GM18520 (cell line): ENCODE results near the gene RELN.

ENCODE experiments used
- ATAC-seq: cut with Tn5 transposase; IDR thresholded peaks from one replicate; pipeline ENCODE4 v1.9.1; 2021; ENCODE audit not compliant: unreplicated experiment

Gene RELN

GRCh38 chr7:103592844-103593243, 396.6 kb downstream of the RELN start:
- no peak for ATAC-seq

DNA sequence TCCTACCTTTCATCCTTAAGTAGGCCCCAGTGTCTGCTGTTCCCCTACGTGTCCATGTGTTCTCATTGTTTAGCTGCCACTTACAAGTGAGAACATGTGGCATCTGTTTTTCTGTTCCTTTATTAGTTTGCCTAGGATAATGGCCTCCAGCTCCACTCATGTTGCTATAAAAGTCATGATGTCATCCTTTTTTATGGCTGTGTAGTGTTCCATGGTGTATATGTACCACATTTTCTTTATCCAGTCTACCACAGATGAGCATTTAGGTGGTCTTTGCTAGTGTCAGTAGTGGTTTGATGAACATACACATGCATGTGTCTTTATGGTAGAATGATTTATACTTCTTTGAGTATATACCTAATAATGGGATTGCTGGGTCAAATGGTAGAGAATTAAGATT, 397.3 kb downstream of the RELN start:
- ATAC-seq = no peak

DNA sequence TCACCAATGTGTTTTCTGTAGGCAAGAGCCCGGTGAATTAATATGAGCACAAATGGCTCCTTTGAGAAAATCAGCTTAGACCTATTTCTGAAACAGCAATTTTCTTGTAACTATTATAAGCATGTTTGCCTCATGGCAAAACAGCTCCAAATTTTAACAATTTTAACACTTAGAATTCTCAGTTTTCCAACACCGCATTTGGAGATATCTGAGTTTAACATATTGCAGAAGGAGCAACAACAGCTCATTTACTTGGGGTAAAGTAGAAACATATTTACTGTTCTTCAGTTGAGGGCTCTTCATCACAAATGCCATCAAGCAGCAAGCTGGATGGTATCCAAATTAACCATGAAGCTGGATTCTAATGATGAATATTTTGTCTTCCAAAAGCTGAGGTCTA, 409.4 kb downstream of the RELN start:
- ATAC-seq = no peak

DNA sequence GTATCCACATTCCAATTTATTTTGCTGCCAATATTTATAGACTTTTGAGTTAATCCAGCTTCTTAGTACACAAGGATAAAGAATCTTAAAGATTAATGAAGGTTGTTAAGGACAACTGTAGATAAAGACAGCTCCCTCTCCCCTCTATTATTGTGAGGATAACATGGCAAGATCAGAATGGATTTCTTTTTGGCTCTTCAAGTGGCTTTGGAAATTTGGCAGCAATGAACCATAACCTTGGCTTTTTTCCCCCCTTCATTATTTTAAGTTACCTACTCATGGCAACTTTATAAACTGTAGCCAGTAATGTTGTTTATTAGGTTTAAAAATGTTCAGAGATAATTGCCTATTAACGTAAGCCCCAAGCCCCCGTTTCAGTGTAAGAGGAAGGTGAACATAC, 412.4 kb downstream of the RELN start:
- ATAC-seq = no peak

- no peak for ATAC-seq
Measured at GRCh38 chr7:103576641-103577040, 412.8 kb downstream of the RELN start.

GRCh38 chr7:103574576-103574975, 414.9 kb downstream of the RELN start:
- ATAC-seq = no peak

DNA sequence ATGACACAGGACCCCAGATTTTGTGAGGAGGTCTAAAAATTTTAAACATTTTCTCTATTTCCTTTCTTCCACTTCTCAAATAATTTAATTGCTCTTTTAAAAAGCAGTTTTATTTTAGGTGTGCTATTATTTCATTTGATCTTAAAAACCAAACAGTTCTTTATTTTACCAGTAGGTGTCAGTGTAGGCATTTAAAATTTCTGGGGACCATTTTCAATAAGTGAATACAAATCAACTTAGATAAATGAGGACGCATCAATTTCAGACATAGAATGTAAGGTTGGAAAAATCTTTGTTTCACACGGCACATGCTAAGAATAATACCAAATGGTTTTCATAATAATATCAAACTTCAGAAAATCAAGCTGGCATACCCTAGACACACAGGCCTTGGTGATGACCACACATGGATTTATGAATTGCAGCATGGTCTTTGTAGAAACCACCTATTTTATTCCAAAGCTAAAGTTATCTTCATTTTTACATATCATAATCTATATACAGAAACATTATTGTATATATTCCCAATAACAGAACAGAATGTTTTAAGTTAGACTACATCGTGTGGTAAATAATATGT, 415.9 kb downstream of the RELN start:
- no peak for ATAC-seq

DNA sequence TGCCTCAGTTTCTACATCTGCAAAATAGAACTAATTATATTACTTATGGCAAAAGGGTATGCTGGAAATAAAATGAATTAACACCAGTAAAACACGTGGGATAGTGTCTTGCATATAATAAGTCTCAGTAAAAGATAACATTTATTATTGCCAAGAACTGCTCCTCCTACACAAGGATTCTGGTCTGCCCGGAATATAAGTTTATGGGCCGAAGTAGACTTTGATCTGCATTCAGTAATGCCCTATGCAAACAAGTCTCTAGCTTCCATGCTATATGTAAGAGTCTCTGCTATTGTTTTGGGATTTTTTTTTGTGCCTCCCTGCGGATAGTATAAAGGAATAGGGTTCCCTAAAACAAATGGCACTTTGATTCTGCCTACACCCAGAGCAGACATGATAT, 417.9 kb downstream of the RELN start:
- ATAC-seq = no peak

DNA sequence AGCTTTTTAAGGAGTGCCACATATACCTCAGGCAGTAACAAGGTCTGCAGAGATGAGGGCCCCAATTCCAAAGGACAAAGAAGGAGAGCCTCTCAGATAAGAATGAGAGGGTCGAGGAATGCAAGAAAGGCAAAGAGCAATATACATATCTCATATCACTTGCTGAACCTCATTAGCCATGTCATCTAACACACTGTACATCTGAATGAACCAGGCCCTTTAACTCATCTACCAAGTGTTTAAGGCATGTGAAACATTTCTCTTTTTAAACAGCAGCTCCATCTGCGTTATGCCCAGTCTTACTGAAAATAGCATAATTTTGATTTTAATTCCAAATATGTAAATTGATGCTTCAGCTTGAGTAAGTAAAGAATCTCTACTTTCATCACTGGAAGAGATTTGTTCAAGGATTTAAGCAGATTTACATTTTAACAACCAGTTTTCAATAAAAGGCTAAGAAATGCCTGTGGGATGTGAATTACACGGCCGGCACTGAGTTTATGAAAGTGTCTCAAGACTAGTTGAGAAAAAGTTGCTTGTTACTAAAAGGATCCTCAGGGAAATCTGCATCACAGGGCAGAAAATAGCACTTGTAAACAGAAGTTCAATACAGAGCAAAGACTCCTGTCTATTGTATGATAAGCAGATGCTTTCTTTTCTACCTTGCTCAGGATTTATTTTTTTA, 419.7 kb downstream of the RELN start:
- no peak for ATAC-seq

DNA sequence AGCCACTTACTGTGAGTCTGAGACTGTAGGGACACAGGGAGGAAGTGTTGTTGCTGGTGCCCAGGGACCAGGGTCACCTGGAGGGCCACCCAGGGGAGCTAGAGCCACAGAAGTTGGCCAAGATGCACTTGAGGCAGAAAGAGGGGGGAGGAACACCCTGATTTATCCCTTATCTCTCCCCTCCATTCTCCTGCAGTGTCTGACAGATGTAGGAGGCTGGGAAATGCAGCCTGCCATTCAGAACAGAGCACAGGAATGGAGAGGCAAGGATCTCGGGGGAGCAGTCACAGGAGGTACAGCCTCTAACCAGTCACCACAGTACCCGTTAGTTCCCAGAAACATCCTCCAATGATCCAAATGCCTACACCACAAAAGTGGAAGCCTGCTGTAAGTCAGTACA, 425.0 kb downstream of the RELN start:
- no peak for ATAC-seq

DNA sequence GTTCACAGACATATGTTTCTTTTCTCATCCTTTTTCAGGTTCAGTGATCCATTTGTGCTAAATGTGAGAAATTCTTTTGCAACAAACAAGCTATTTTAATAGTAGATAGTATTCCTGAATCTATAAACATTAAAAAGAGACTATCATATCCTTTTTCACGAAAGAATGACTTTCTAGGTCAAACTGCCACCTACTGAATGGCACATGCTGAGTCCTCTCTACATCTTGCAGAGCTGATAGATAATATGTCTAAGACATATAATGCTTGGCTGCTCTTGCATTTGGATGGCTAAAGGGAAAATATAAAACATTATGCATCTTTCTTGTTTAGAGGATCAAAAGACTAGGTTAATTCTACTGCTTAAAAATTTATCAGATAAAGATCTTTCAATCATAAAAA, 429.3 kb downstream of the RELN start:
- no peak for ATAC-seq

DNA sequence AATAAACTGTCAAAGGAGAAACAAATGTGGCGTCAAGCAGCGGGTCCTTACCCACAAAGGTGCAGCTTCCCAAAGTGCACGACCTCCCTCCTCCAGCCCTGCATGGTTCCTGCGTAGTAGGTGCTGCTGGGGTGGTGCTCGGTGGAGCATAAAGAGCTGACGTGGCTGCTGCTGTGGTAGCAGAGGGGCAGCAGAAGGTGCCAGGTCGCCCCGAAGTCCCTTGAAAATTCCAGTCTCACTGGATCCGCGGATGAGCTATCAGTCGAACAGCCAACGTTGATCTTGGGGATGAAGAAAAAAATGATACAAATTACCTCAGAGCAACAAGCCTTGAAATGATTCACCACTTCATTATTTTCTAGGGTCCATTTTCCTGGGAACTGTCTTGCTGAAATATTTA, 438.4 kb downstream of the RELN start:
- no peak for ATAC-seq

GRCh38 chr7:103549786-103550185, 439.7 kb downstream of the RELN start:
- ATAC-seq = no peak

GRCh38 chr7:103547451-103548284, 441.8 kb downstream of the RELN start:
- ATAC-seq = peak; percentile 49

DNA sequence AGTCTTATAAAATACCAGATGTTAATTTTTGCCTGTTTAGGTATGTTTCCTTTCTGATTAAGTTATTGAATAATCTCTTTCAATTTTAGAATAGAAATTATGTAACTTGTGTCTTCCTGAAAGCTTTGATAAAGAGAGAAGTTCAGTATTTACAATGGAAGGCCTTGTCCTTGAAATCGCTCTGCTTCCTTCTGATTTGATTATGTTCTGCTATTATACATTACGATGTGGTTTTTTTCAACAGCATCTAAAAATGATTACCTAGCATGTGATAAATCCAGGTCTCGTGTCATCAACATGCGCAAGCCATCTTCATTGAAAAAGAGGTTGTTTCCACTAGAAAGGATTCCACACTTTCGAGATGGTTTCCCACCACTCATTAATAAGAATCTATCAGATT, 447.0 kb downstream of the RELN start:
- no peak for ATAC-seq

GRCh38 chr7:103541947-103542346, 447.5 kb downstream of the RELN start:
- no peak for ATAC-seq

DNA sequence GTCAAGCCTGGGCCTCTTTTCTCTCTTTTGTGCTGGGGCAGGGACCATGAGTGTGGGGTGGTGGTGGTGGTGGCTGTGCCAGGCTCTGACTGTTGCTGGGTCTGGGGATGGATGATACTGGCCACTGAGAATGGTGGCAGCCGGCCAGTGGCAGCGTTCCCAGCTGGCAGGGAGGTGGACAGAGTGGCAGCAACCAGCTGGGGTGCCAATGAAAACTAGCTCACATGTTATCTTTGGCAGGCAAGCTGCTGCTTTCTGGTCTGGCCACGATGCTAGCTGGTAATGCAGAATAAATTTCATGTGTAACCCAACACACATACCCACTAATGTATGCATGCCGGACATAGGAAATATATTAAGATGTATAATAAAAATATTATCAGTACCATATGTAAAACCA, 448.4 kb downstream of the RELN start:
- ATAC-seq = no peak

DNA sequence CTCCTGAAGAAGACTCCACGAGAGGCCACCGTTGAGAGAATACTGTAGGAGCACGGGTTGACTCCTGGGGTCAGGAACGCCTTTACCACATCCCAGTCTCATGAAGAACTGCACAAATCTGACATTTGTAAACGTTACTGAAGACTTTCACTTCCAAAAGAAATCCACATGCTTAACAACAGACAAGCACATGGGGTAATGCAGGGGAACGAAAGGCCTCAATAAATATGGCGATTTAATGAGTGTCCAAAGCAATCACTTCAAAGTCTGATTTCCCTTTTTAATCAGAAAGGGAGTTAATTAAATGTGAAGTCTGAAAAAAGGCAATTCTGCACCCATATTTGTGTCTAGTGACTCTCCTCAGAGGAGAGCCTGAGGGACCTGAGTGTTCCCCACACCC, 449.1 kb downstream of the RELN start:
- no peak for ATAC-seq

DNA sequence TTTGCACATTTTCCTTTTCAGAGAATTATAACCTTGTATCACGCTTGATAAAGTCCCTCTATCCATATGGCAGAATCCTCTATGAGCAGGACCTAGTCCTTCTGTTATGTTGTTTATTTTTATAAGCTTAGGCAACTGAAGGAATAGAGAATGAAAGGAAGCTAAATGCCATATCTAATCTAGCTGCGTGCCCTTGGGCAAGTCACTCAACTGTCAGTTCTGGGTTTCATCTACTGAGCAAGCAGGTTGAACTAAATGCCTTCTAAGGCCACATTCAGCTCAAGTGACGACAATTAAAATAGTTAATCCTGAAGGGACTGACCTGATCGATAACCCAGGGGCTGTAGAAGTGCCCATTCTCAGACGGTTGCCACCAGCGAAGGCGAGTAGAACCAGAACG, 449.6 kb downstream of the RELN start:
- no peak for ATAC-seq

GRCh38 chr7:103538964-103539709, 450.3 kb downstream of the RELN start:
- ATAC-seq = no peak

DNA sequence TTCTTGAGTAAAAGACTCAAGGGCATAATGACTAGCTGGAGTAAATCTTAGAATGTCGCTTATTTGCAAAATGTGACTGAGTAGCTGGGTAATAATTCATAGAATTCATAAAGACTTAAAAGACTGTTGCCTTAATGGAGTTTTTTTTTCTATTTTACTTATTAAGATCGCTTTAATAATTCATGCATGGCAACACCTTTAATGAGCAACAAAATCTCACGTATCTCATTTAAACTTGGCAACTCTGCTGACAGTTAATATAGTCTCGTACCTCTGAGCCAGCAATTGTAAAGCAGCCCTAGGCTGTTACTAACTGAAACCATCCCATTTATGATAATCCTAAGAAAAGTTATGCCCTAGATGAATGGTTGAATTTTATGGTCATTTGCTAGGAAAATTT, 455.7 kb downstream of the RELN start:
- ATAC-seq = no peak

- no peak for ATAC-seq
Measured at GRCh38 chr7:103532955-103533354, 456.5 kb downstream of the RELN start.
